GM19397 (cell line): ENCODE data around the gene PPARA.

ENCODE experiments used
- ATAC-seq: cut with Tn5 transposase; IDR thresholded peaks from one replicate; pipeline ENCODE4 v1.9.1; 2021; ENCODE audit warnings: mild to moderate bottlenecking, moderate library complexity; ENCODE audit not compliant: unreplicated experiment

The PPARA gene

DNA sequence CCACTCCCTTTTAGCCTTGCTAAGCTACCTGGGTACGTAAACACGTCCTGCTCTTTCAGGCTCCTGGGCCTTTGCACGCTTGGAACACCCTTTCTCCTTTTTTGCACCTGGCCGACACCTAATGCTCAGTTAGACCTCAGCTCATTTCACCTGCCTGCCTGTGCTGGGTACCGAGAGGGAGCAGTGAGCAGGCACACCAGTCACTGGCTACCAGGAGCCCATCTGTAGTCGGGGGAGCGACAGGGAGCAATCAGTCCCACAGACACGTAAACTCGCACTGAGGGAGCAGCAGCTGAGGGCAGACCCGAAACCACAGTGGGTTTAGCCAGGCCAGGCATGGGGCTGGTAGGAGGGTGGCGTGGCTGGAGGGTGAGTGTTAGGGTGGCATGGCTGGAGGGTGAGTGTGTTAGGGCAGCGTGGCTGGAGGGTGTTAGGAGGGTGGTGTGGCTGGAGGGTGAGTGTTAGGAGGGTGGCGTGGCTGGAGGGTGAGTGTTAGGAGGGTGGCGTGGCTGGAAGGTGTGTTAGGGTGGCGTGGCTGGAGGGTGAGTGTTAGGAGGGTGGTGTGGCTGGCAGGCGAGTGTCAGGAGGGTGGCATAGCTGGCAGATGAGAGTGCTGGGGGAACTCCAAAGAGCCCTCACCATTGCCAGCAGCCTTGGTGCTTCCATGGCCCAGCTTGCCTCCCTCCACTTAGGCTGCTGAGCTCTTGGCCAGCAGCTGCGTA, 140.0 kb downstream of the PPARA start:
- ATAC-seq = no peak

GRCh38 chr22:46290843-46291785, 140.8 kb downstream of the PPARA start:
- ATAC-seq = no peak

DNA sequence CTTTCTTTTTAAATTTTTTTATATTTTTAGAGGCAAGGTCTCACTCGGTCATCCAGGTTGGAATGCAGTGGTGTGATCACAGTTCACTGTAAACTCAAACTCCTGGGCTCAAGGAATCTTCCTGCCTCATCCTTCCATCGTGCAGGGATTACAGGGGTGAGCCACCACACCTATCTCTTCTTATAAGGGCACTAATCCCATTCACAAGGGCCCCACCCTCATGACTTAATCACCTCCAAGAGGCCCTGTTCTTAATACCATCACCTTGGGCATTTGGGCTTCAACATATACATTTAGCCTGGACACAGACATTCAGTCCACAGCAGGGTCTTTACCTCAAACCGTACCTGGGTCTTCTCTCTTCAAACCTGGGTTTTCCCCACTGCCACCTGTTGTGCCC, 141.8 kb downstream of the PPARA start:
- no peak for ATAC-seq

DNA sequence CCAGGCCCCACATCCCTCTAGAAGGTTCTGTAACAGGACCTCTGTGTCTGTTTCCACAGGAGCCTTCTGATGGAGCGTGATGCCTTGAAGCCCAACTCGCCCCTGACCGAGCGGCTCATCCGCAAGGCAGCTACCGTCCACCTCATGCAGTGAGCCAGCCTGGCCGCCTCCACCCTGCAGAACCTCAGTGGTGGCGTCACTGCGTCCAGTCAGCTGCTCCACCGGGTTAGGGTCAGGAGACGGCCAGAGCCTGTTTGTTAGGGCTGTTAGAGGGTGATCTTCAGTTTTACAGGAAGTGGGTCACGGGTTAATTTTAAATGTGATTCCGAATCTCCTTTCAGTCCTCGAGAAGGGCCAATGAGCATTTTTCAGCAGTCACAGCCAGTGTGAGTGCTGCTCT, 142.4 kb downstream of the PPARA start:
- no peak for ATAC-seq
